BJ (cell line): ENCODE results near the gene SLC22A5. TPM values are rescaled to one million over a fixed set of nuclear protein-coding genes. Genes with fewer than 3 reads are reported as not detected.
A peak's percentile ranks its signal among the peaks of the same experiment; 100 is the strongest.

Experiments used
- CTCF ChIA-PET: fragments of 350-600 bp; formaldehyde crosslinking; extraction: SDS; loops from one replicate; lab custom pipeline; 2021; ENCODE audit warnings: antibody characterized with exemption, inconsistent platforms; lab: Yijun Ruan, JAX
- POLR2A ChIA-PET: fragments of 300-600 bp; sonication (Branson Sonifier 250); formaldehyde crosslinking; extraction: SDS; loops from one replicate; lab custom pipeline; 2021; ENCODE audit warnings: antibody characterized with exemption; lab: Charles Lee
- DNase-seq: peaks from one replicate; pipeline ENCODE4 v3.0.0-alpha.2; 2011; ENCODE audit warnings: low read depth
- H3K27me3 ChIP-seq: 2 replicates; pipeline ENCODE4 v1.6.0; 2011; ENCODE audit warnings: low read length; ENCODE audit not compliant: control insufficient read depth, insufficient read depth
- H3K36me3 ChIP-seq: 2 replicates; pipeline ENCODE4 v1.5.1; 2011; ENCODE audit warnings: low read length; ENCODE audit not compliant: control insufficient read depth, insufficient read depth
- H3K4me3 ChIP-seq: 2 replicates; pipeline ENCODE4 v1.5.1; 2011; ENCODE audit warnings: low read depth, mild to moderate bottlenecking, control low read depth, low read length
- CTCF ChIP-seq: IDR thresholded peaks from 2 replicates; pipeline ENCODE4 v1.5.1; 2011; ENCODE audit warnings: low read depth, mild to moderate bottlenecking, control low read depth, inconsistent platforms, low read length, moderate library complexity; ENCODE audit not compliant: insufficient read depth
- polyA plus RNA-seq: library from polyadenylated mRNA; depleted of rRNA; stranded (reverse); fragments of >200 nt; gene quantifications from 2 replicates; pipeline ENCODE4 v1.2.3, GENCODE V29; 2011

Gene SLC22A5
- polyA plus RNA-seq, 1 experiment = 13.8 TPM

DNA sequence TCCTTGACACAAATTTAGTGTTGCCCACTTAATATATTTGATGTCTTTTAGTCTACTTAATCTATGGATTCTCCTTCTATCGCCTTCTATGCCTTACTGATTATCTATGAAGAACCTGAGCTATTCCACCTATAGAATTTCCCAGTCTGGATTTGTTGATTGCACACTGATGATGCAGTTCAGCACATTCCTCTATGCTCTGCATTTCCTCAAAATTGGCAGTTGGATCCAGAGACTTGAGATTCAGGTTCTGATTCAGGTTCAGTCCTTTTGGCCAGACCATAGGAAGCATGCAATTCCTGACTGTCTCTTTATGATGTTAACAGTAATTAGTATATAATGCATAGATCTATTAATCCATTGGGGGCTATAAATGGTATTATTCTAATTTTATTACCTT lies 13.8 kb downstream of the SLC22A5 start:
- TF ChIP-seq CTCF = no peak
- POLR2A ChIA-PET = no interaction called here
- CTCF ChIA-PET = interaction anchor here (0.8 to 13.0 kb wide), 4 partner anchors 117 to 437 kb away, joined by 3 to 255 read pairs (median 7); no protein-coding TSS in a partner anchor

GRCh38 chr5:132383984-132384383 lies 14.5 kb downstream of the SLC22A5 start:
- no peak for TF ChIP-seq CTCF
- CTCF ChIA-PET = interaction anchor here (1.2 to 13.0 kb wide), 5 partner anchors 12 to 436 kb away, joined by 4 to 255 read pairs (median 4); no protein-coding TSS in a partner anchor
- Histone ChIP-seq H3K36me3 (peaks cover 7% of the 10 kb centered on the region), H3K4me3 (no peak overlapping the region), H3K27me3 (no peaks in the 10 kb centered on the region)
- no peak for DNase-seq
- POLR2A ChIA-PET = no interaction called here

More for the DNA sequence above, 13.8 kb downstream of the SLC22A5 start:
- no peaks in the 10 kb centered on the region for H3K27me3 ChIP-seq
- H3K36me3 ChIP-seq = peaks cover 8% of the 10 kb centered on the region
- no peak overlapping the region for H3K4me3 ChIP-seq
- no peak for DNase-seq

DNA sequence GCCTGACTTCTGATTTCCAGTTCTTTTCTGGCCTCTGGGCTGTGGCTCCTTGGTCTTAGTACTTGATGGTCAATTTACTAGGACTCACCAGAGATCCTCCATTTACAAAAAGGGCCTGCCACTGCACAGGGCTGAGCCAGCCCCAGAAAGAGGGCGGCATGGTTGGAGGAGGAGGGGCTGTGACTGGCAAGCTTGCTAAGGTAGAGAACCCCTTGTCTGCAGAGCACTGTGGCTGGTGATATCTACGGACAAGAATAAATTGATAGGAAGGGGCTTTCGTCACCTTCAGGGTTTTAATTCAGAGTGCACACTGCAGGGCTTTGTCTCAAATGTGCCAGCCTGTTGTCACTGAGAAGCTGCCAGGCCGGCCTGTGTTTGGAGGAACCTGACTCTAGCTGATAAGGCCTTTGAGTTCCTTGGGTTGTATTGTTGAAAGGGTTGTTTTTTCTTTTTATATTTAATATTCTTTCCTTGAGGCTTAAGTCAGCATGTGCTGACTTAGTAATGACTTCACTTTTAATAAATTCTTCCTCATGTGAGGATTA lies 15.1 kb downstream of the SLC22A5 start:
- ChIA-PET POLR2A (no interaction called here), CTCF (interaction anchor here (0.7 to 13.0 kb wide), 6 partner anchors 13 to 436 kb away, joined by 3 to 255 read pairs (median 4); no protein-coding TSS in a partner anchor)
- no peak overlapping the region for H3K4me3 ChIP-seq
- DNase-seq = no peak
- H3K36me3 ChIP-seq = peaks cover 7% of the 10 kb centered on the region
- no peak for TF ChIP-seq CTCF
- H3K27me3 ChIP-seq = no peaks in the 10 kb centered on the region

DNA sequence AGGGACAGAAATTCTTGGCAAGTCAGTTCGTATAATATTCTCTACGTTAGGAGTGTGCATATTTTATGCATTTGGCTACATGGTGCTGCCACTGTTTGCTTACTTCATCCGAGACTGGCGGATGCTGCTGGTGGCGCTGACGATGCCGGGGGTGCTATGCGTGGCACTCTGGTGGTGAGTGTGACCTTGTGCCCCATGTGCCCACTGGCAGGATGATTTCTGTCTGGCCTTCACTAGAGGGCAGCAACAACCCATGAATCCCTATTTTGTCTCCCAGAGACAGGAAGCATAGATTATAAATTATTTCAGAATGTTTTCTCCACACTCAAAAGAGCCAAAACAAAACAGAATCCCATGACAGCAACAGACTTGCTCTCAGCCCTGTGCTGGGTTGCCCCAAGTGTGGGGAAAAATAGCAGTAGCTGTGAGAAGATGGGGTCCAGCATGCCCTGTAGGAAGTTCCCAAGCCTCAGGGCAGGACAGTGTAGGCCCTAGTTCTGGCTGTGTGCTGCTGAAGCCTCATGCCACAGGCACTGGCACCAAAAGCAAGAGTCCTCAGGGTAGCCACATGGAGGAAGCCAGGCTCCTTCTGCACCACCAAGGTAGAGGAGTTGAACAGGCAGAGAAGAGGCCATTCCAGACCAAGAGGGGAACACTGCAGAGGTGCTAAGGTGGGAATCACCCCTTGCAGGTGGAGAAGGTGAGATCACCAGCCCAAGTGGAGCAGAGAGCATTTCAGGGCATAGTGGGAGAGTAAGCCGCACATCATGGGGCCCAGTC lies 16.0 kb downstream of the SLC22A5 start:
- TF ChIP-seq CTCF = peak; percentile 77
- Histone ChIP-seq H3K27me3 (no peaks in the 10 kb centered on the region), H3K36me3 (peaks cover 7% of the 10 kb centered on the region), H3K4me3 (no peak overlapping the region)
- POLR2A ChIA-PET = no interaction called here
- CTCF ChIA-PET = interaction anchor here (0.6 to 13.0 kb wide), 13 partner anchors 9 to 435 kb away, joined by 3 to 255 read pairs (median 4); no protein-coding TSS in a partner anchor
- DNase-seq = no peak

- POLR2A ChIA-PET = no interaction called here
- DNase-seq = no peak
Observed at GRCh38 chr5:132386644-132387286, 17.3 kb downstream of the SLC22A5 start.

More at GRCh38 chr5:132386644-132387286, 17.3 kb downstream of the SLC22A5 start:
- Histone ChIP-seq H3K4me3 (no peak overlapping the region), H3K27me3 (no peaks in the 10 kb centered on the region), H3K36me3 (peaks cover 7% of the 10 kb centered on the region)
- CTCF ChIA-PET = interaction anchor here (0.6 to 13.0 kb wide), 32 partner anchors 8 to 491 kb away, joined by 3 to 255 read pairs (median 4); partner anchors contain the start of genes CCNI2, IRF1 and SHROOM1
- TF ChIP-seq CTCF = peak; percentile 87
